ENCODE data around the gene SLC9A3. TPM values are rescaled to one million over a fixed set of nuclear protein-coding genes. Genes with fewer than 3 reads are reported as not detected.

SLC9A3 gene
- total RNA-seq, 1 donor from 2014 or later: 9.9 TPM

GRCh38 chr5:535846-536698 lies 11.8 kb upstream of the SLC9A3 start:
- Histone ChIP-seq H3K27ac (no peak overlapping the region), H3K9me3 (no peaks in the 10 kb centered on the region), H3K4me1 (no peaks in the 10 kb centered on the region), H3K36me3 (no peaks in the 10 kb centered on the region), H3K4me3 (no peak overlapping the region), H3K27me3 (no peaks in the 10 kb centered on the region)
- no peak for TF ChIP-seq CTCF (IDR thresholded peaks at IDR 0.05)
- DNase-seq (ENCODE audit: low spot score in 2 of 2): no peak
- intact Hi-C loops (cut with DNase I): no loop called here

GRCh38 chr5:534743-535671 lies 10.8 kb upstream of the SLC9A3 start:
- Histone ChIP-seq H3K4me1 (no peaks in the 10 kb centered on the region), H3K27ac (no peak overlapping the region), H3K9me3 (no peaks in the 10 kb centered on the region), H3K27me3 (no peaks in the 10 kb centered on the region), H3K36me3 (no peaks in the 10 kb centered on the region), H3K4me3 (no peak overlapping the region)
- no peak for TF ChIP-seq CTCF (IDR thresholded peaks at IDR 0.05)
- DNase-seq (ENCODE audit: low spot score in 2 of 2): no peak
- intact Hi-C loops (cut with DNase I): no loop called here

GRCh38 chr5:533955-534742 lies 9.9 kb upstream of the SLC9A3 start:
- Histone ChIP-seq H3K27ac (no peak overlapping the region), H3K27me3 (no peaks in the 10 kb centered on the region), H3K36me3 (no peaks in the 10 kb centered on the region), H3K4me3 (no peak overlapping the region), H3K9me3 (no peaks in the 10 kb centered on the region), H3K4me1 (no peaks in the 10 kb centered on the region)
- no peak for DNase-seq (ENCODE audit: low spot score in 2 of 2)
- no peak for TF ChIP-seq CTCF (IDR thresholded peaks at IDR 0.05)
- intact Hi-C loops (cut with DNase I): no loop called here

- intact Hi-C loops (cut with DNase I): no loop called here
- TF ChIP-seq CTCF (IDR thresholded peaks at IDR 0.05): no peak
- no peaks in the 10 kb centered on the region for H3K4me1 ChIP-seq
- DNase-seq (ENCODE audit: low spot score in 2 of 2): no peak
- H3K27ac ChIP-seq: no peak overlapping the region
- no peak overlapping the region for H3K4me3 ChIP-seq
- H3K27me3 ChIP-seq: peaks cover 3% of the 10 kb centered on the region
- H3K9me3 ChIP-seq: no peaks in the 10 kb centered on the region
- no peaks in the 10 kb centered on the region for H3K36me3 ChIP-seq
Measured at GRCh38 chr5:533243-533954, 9.2 kb upstream of the SLC9A3 start.
